OCI-LY1 (cell line): Measurements from ENCODE around the gene MRAS.

Experiments used
- H2AFZ ChIP-seq: fragments of 200-600 bp; sonication (generic), shearing (Covaris generic); 2 replicates; pipeline ENCODE4 v1.6.0; 2014; ENCODE audit warnings: antibody characterized with exemption, mild to moderate bottlenecking, low read length
- H3F3A ChIP-seq: fragments of 200-600 bp; sonication (generic), shearing (Covaris generic); 2 replicates; pipeline ENCODE4 v1.6.0; 2014; ENCODE audit warnings: mild to moderate bottlenecking, antibody characterized with exemption, low read length, moderate library complexity; ENCODE audit not compliant: insufficient read depth
- H3K27ac ChIP-seq: fragments of 200-600 bp; sonication (generic); 2 replicates; pipeline ENCODE4 v1.5.1; 2014; ENCODE audit warnings: low read length, mixed run types, mild to moderate bottlenecking, low read depth; ENCODE audit not compliant: poor library complexity, severe bottlenecking
- H3K27me3 ChIP-seq: fragments of 200-600 bp; sonication (generic); 2 replicates; pipeline ENCODE4 v1.6.0; 2014; ENCODE audit warnings: antibody characterized with exemption, mild to moderate bottlenecking, low read length, moderate library complexity; ENCODE audit not compliant: insufficient read depth
- H3K36me3 ChIP-seq: fragments of 200-600 bp; sonication (generic); 2 replicates; pipeline ENCODE4 v1.6.1; 2014; ENCODE audit warnings: mild to moderate bottlenecking, antibody characterized with exemption, low read length, moderate library complexity, mixed read lengths; ENCODE audit not compliant: insufficient read depth
- H3K4me1 ChIP-seq: fragments of 200-600 bp; sonication (generic); 2 replicates; pipeline ENCODE4 v1.5.1; 2014; ENCODE audit warnings: mild to moderate bottlenecking, low read length, moderate library complexity; ENCODE audit not compliant: insufficient read depth, severe bottlenecking
- H3K4me2 ChIP-seq: fragments of 200-600 bp; sonication (generic), shearing (Covaris generic); 2 replicates; pipeline ENCODE4 v1.6.1; 2014; ENCODE audit warnings: low read length
- H3K4me3 ChIP-seq: fragments of 200-600 bp; sonication (generic); 2 replicates; pipeline ENCODE4 v1.5.1; 2014; ENCODE audit warnings: low read length, low read depth, mild to moderate bottlenecking, mixed read lengths; ENCODE audit not compliant: poor library complexity, severe bottlenecking
- H3K79me2 ChIP-seq: fragments of 200-600 bp; shearing (Covaris generic); 2 replicates; pipeline ENCODE4 v1.6.1; 2016; ENCODE audit warnings: mixed run types, low read length, mixed read lengths; ENCODE audit not compliant: insufficient read depth
- H3K9ac ChIP-seq: fragments of 200-600 bp; sonication (generic), shearing (Covaris generic); 2 replicates; pipeline ENCODE4 v1.6.1; 2014; ENCODE audit warnings: mild to moderate bottlenecking, low read length, mixed read lengths
- H3K9me2 ChIP-seq: fragments of 200-600 bp; sonication (generic), shearing (Covaris generic); 2 replicates; pipeline ENCODE4 v1.6.1; 2014; ENCODE audit warnings: low read depth, mild to moderate bottlenecking, low read length, mixed read lengths
- H3K9me3 ChIP-seq: fragments of 200-600 bp; shearing (Covaris generic); 2 replicates; pipeline ENCODE4 v1.6.1; 2014; ENCODE audit warnings: low read length, mixed read lengths
- H4K20me1 ChIP-seq: fragments of 200-600 bp; sonication (generic), shearing (Covaris generic); 2 replicates; pipeline ENCODE4 v1.6.0; 2016; ENCODE audit warnings: mild to moderate bottlenecking, low read length; ENCODE audit not compliant: insufficient read depth
- CTCF ChIP-seq: fragments of 200-600 bp; sonication (generic), shearing (Covaris generic); IDR thresholded peaks from 2 replicates; pipeline ENCODE4 v1.5.1; 2017; ENCODE audit warnings: mild to moderate bottlenecking, antibody characterized with exemption, low read length, moderate library complexity, mixed read lengths
- EZH2 ChIP-seq: fragments of 200-600 bp; sonication (generic), shearing (Covaris generic); IDR thresholded peaks from 2 replicates; pipeline ENCODE4 v1.8.0; 2017; ENCODE audit warnings: borderline replicate concordance, mixed run types, mild to moderate bottlenecking, antibody characterized with exemption, low read length, moderate library complexity, mixed read lengths

The MRAS gene

GRCh38 chr3:138373736-138374094, 25.3 kb downstream of the MRAS start:
- no peaks in the 10 kb centered on the region for H3K9me2 ChIP-seq
- no peak overlapping the region for H2AFZ ChIP-seq
- H3K36me3 ChIP-seq = no peaks in the 10 kb centered on the region
- H3K27ac ChIP-seq = no peak overlapping the region
- H4K20me1 ChIP-seq = no peaks in the 10 kb centered on the region
- H3F3A ChIP-seq = no peaks in the 10 kb centered on the region
- peaks cover 7% of the 10 kb centered on the region; the same call in 1 of the 2 replicates for H3K27me3 ChIP-seq
- H3K4me2 ChIP-seq = no peak overlapping the region
- TF ChIP-seq CTCF (no peak), EZH2 (no peak)
- H3K4me3 ChIP-seq = no peak overlapping the region
- H3K9ac ChIP-seq = no peak overlapping the region
- H3K79me2 ChIP-seq = no peaks in the 10 kb centered on the region
- H3K9me3 ChIP-seq = no peaks in the 10 kb centered on the region
- peaks cover 7% of the 10 kb centered on the region for H3K4me1 ChIP-seq

GRCh38 chr3:138374573-138375134, 26.3 kb downstream of the MRAS start:
- no peak overlapping the region for H3K4me3 ChIP-seq
- no peaks in the 10 kb centered on the region for H4K20me1 ChIP-seq
- no peaks in the 10 kb centered on the region for H3K9me2 ChIP-seq
- H3K9ac ChIP-seq = no peak overlapping the region
- H3K4me2 ChIP-seq = no peak overlapping the region
- H2AFZ ChIP-seq = no peak overlapping the region
- no peaks in the 10 kb centered on the region for H3F3A ChIP-seq
- H3K79me2 ChIP-seq = no peaks in the 10 kb centered on the region
- H3K36me3 ChIP-seq = no peaks in the 10 kb centered on the region
- peaks cover 7% of the 10 kb centered on the region for H3K4me1 ChIP-seq
- peaks cover 7% of the 10 kb centered on the region; the same call in 1 of the 2 replicates for H3K27me3 ChIP-seq
- TF ChIP-seq CTCF (no peak), EZH2 (no peak)
- H3K27ac ChIP-seq = no peak overlapping the region
- H3K9me3 ChIP-seq = no peaks in the 10 kb centered on the region

- Histone ChIP-seq H4K20me1 (no peaks in the 10 kb centered on the region), H3F3A (no peaks in the 10 kb centered on the region), H3K9me3 (no peaks in the 10 kb centered on the region), H3K9me2 (no peaks in the 10 kb centered on the region), H2AFZ (no peak overlapping the region), H3K4me3 (no peak overlapping the region), H3K36me3 (no peaks in the 10 kb centered on the region), H3K79me2 (no peaks in the 10 kb centered on the region), H3K4me1 (peaks cover 7% of the 10 kb centered on the region), H3K27me3 (peaks cover 11% of the 10 kb centered on the region; the same call in 1 of the 2 replicates), H3K9ac (no peak overlapping the region), H3K4me2 (no peak overlapping the region), H3K27ac (no peak overlapping the region)
- no peak for TF ChIP-seq CTCF
- TF ChIP-seq EZH2 = no peak
These were observed 27.1 kb downstream of the MRAS start for GRCh38 chr3:138375447-138375846.
